ENCODE results near the gene RAPGEF5. TPM values are rescaled to one million over a fixed set of nuclear protein-coding genes. Genes with fewer than 3 reads are reported as not detected.

RAPGEF5 gene
- total RNA-seq, 2 donors from 2014 or later = 0.26 to 0.56 TPM

- no peaks in the 10 kb centered on the region for H3K9me3 Mint-ChIP-seq
- no peaks in the 10 kb centered on the region for H3K4me1 Mint-ChIP-seq
- H3K27ac Mint-ChIP-seq = no peak overlapping the region
- no peak overlapping the region for H3K4me3 Mint-ChIP-seq
- H3K27me3 Mint-ChIP-seq = peaks cover 17% of the 10 kb centered on the region
- ATAC-seq (replicated peaks) = no peak
- no peaks in the 10 kb centered on the region for H3K36me3 Mint-ChIP-seq (ENCODE audit: low read depth)
Measured at GRCh38 chr7:22231806-22232205, 125.1 kb downstream of the RAPGEF5 start.

GRCh38 chr7:22231141-22231540 is 125.8 kb downstream of the RAPGEF5 start:
- H3K4me3 Mint-ChIP-seq = no peak overlapping the region
- no peaks in the 10 kb centered on the region for H3K9me3 Mint-ChIP-seq
- no peak overlapping the region for H3K27ac Mint-ChIP-seq
- ATAC-seq (replicated peaks) = no peak
- H3K36me3 Mint-ChIP-seq (ENCODE audit: low read depth) = no peaks in the 10 kb centered on the region
- no peaks in the 10 kb centered on the region for H3K4me1 Mint-ChIP-seq
- H3K27me3 Mint-ChIP-seq = peaks cover 12% of the 10 kb centered on the region

GRCh38 chr7:22230238-22230637 is 126.7 kb downstream of the RAPGEF5 start:
- no peak for ATAC-seq (replicated peaks)
- Mint-ChIP-seq H3K4me3 (no peak overlapping the region), H3K36me3 (ENCODE audit: low read depth) (no peaks in the 10 kb centered on the region), H3K27ac (no peak overlapping the region), H3K9me3 (no peaks in the 10 kb centered on the region), H3K27me3 (peaks cover 9% of the 10 kb centered on the region), H3K4me1 (no peaks in the 10 kb centered on the region)

GRCh38 chr7:22229148-22229547 is 127.8 kb downstream of the RAPGEF5 start:
- no peaks in the 10 kb centered on the region for H3K4me1 Mint-ChIP-seq
- H3K9me3 Mint-ChIP-seq = no peaks in the 10 kb centered on the region
- no peaks in the 10 kb centered on the region for H3K36me3 Mint-ChIP-seq (ENCODE audit: low read depth)
- no peak overlapping the region for H3K4me3 Mint-ChIP-seq
- ATAC-seq (replicated peaks) = no peak
- peaks cover 9% of the 10 kb centered on the region for H3K27me3 Mint-ChIP-seq
- no peak overlapping the region for H3K27ac Mint-ChIP-seq

GRCh38 chr7:22223807-22224206 is 133.1 kb downstream of the RAPGEF5 start:
- ATAC-seq (replicated peaks) = no peak
- Mint-ChIP-seq H3K27me3 (no peaks in the 10 kb centered on the region), H3K36me3 (ENCODE audit: low read depth) (no peaks in the 10 kb centered on the region), H3K4me3 (no peak overlapping the region), H3K9me3 (no peaks in the 10 kb centered on the region), H3K4me1 (no peaks in the 10 kb centered on the region), H3K27ac (no peak overlapping the region)

GRCh38 chr7:22220941-22221340 is 136.0 kb downstream of the RAPGEF5 start:
- Mint-ChIP-seq H3K36me3 (ENCODE audit: low read depth) (no peaks in the 10 kb centered on the region), H3K27me3 (peaks cover 14% of the 10 kb centered on the region), H3K9me3 (no peaks in the 10 kb centered on the region), H3K4me3 (no peak overlapping the region), H3K4me1 (no peaks in the 10 kb centered on the region), H3K27ac (no peak overlapping the region)
- ATAC-seq (replicated peaks) = no peak

- H3K4me1 Mint-ChIP-seq = no peaks in the 10 kb centered on the region
- H3K27ac Mint-ChIP-seq = no peak overlapping the region
- no peak overlapping the region for H3K4me3 Mint-ChIP-seq
- no peaks in the 10 kb centered on the region for H3K36me3 Mint-ChIP-seq (ENCODE audit: low read depth)
- peaks cover 3% of the 10 kb centered on the region for H3K9me3 Mint-ChIP-seq
- ATAC-seq (replicated peaks) = no peak
- peaks cover 22% of the 10 kb centered on the region for H3K27me3 Mint-ChIP-seq
Measured at GRCh38 chr7:22219739-22220493, 137.0 kb downstream of the RAPGEF5 start.

GRCh38 chr7:22219036-22219435 is 137.9 kb downstream of the RAPGEF5 start:
- no peak overlapping the region for H3K27ac Mint-ChIP-seq
- peaks cover 25% of the 10 kb centered on the region for H3K27me3 Mint-ChIP-seq
- H3K36me3 Mint-ChIP-seq (ENCODE audit: low read depth) = no peaks in the 10 kb centered on the region
- H3K4me1 Mint-ChIP-seq = no peaks in the 10 kb centered on the region
- H3K9me3 Mint-ChIP-seq = peaks cover 3% of the 10 kb centered on the region
- no peak for ATAC-seq (replicated peaks)
- no peak overlapping the region for H3K4me3 Mint-ChIP-seq

GRCh38 chr7:22216832-22217475 is 140.0 kb downstream of the RAPGEF5 start:
- no peak for ATAC-seq (replicated peaks)
- Mint-ChIP-seq H3K9me3 (peaks cover 3% of the 10 kb centered on the region), H3K4me3 (no peak overlapping the region), H3K36me3 (ENCODE audit: low read depth) (no peaks in the 10 kb centered on the region), H3K27me3 (peaks cover 32% of the 10 kb centered on the region), H3K27ac (no peak overlapping the region), H3K4me1 (no peaks in the 10 kb centered on the region)

GRCh38 chr7:22216309-22216708 is 140.6 kb downstream of the RAPGEF5 start:
- H3K9me3 Mint-ChIP-seq = peaks cover 3% of the 10 kb centered on the region
- no peaks in the 10 kb centered on the region for H3K36me3 Mint-ChIP-seq (ENCODE audit: low read depth)
- no peaks in the 10 kb centered on the region for H3K4me1 Mint-ChIP-seq
- no peak overlapping the region for H3K4me3 Mint-ChIP-seq
- no peak for ATAC-seq (replicated peaks)
- no peak overlapping the region for H3K27ac Mint-ChIP-seq
- peaks cover 32% of the 10 kb centered on the region for H3K27me3 Mint-ChIP-seq

- Mint-ChIP-seq H3K27me3 (peaks cover 32% of the 10 kb centered on the region), H3K9me3 (peaks cover 3% of the 10 kb centered on the region), H3K4me1 (no peaks in the 10 kb centered on the region)
Measured at GRCh38 chr7:22214000-22214399, 143.0 kb downstream of the RAPGEF5 start.

GRCh38 chr7:22213081-22213480 is 143.9 kb downstream of the RAPGEF5 start:
- Mint-ChIP-seq H3K4me3 (no peak overlapping the region), H3K4me1 (no peaks in the 10 kb centered on the region), H3K9me3 (peaks cover 3% of the 10 kb centered on the region), H3K27me3 (peaks cover 32% of the 10 kb centered on the region), H3K27ac (no peak overlapping the region), H3K36me3 (ENCODE audit: low read depth) (no peaks in the 10 kb centered on the region)
- no peak for ATAC-seq (replicated peaks)

More at GRCh38 chr7:22214000-22214399, 143.0 kb downstream of the RAPGEF5 start:
- Mint-ChIP-seq H3K27ac (no peak overlapping the region), H3K36me3 (ENCODE audit: low read depth) (no peaks in the 10 kb centered on the region), H3K4me3 (no peak overlapping the region)
- ATAC-seq (replicated peaks) = no peak

- Mint-ChIP-seq H3K27ac (no peak overlapping the region), H3K27me3 (peaks cover 18% of the 10 kb centered on the region), H3K4me1 (no peaks in the 10 kb centered on the region), H3K4me3 (no peak overlapping the region), H3K36me3 (ENCODE audit: low read depth) (no peaks in the 10 kb centered on the region), H3K9me3 (peaks cover 3% of the 10 kb centered on the region)
- ATAC-seq (replicated peaks) = no peak
Measured at GRCh38 chr7:22210967-22211366, 146.0 kb downstream of the RAPGEF5 start.

GRCh38 chr7:22210355-22210754 is 146.6 kb downstream of the RAPGEF5 start:
- no peak overlapping the region for H3K4me3 Mint-ChIP-seq
- peaks cover 3% of the 10 kb centered on the region for H3K9me3 Mint-ChIP-seq
- no peak overlapping the region for H3K27ac Mint-ChIP-seq
- no peaks in the 10 kb centered on the region for H3K4me1 Mint-ChIP-seq
- peaks cover 14% of the 10 kb centered on the region for H3K27me3 Mint-ChIP-seq
- ATAC-seq (replicated peaks) = no peak
- H3K36me3 Mint-ChIP-seq (ENCODE audit: low read depth) = no peaks in the 10 kb centered on the region

- Mint-ChIP-seq H3K9me3 (no peaks in the 10 kb centered on the region), H3K4me3 (no peak overlapping the region), H3K4me1 (no peaks in the 10 kb centered on the region), H3K27ac (no peak overlapping the region), H3K36me3 (ENCODE audit: low read depth) (no peaks in the 10 kb centered on the region), H3K27me3 (peaks cover 6% of the 10 kb centered on the region)
- no peak for ATAC-seq (replicated peaks)
Measured at GRCh38 chr7:22208799-22209198, 148.2 kb downstream of the RAPGEF5 start.

Measured in activated T-helper 17 cell treated with anti-CD3 and anti-CD28 coated beads, Interleukin-2, amount 50 U/mL, for 72 hours (primary cell).